ENCODE measurements around the gene GABRB2. TPM values are rescaled to one million over a fixed set of nuclear protein-coding genes. Genes with fewer than 3 reads are reported as not detected.

GABRB2 gene
- total RNA-seq, 1 experiment from 2014 or later, result not detected

DNA sequence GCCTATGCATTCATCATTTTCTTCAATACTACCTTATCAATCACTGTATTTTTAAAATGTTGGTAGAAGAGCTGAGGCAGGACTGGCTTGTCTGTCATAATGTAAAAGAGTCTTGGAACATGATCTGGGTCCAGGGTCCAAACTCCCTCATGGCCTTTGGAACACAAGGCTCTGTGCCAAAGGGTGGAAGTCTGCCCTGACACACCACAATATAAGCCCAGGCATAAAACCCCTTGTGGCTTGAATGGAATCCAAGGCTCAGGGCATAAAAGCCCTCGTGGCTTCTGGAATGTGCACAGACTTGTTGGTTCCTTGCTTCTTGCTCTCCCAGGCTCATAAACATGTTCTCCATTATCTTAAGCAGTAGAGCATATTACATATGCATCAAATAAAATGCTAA, 48.0 kb downstream of the GABRB2 start:
- Histone ChIP-seq H3K4me2 (ENCODE audit: low read length) (no peak overlapping the region), H3K79me2 (ENCODE audit: insufficient read depth, low read length) (no peaks in the 10 kb centered on the region), H4K20me1 (ENCODE audit: insufficient read depth) (no peaks in the 10 kb centered on the region), H3K36me3 (ENCODE audit: control insufficient read depth in 1 of 2, insufficient read depth in 2 of 2, low read length in 2 of 2) (no peaks in the 10 kb centered on the region), H2AFZ (ENCODE audit: low read depth, low read length, poor library complexity, severe bottlenecking) (no peak overlapping the region), H3K9me2 (ENCODE audit: insufficient read depth) (no peaks in the 10 kb centered on the region), H3K27me3 (ENCODE audit: insufficient read depth, low read length) (no peaks in the 10 kb centered on the region), H3K9me3 (ENCODE audit: control insufficient read depth in 1 of 2, insufficient read depth in 1 of 2, low read depth in 1 of 2, low read length in 2 of 2) (peaks cover 5 to 23% of the 10 kb centered on the region in 2 experiments; a peak in 2 of 4 replicates), H3K4me1 (ENCODE audit: control insufficient read depth in 1 of 2, insufficient read depth in 2 of 2, low read length in 2 of 2) (no peaks in the 10 kb centered on the region), H3K9ac (ENCODE audit: low read length) (no peak overlapping the region), H3K4me3 (replicated peaks in 1 of 2; ENCODE audit: low read depth in 1 of 2, low read length in 2 of 2) (no peak overlapping the region), H3K27ac (ENCODE audit: low read depth, low read length) (no peak overlapping the region)
- ATAC-seq (no peak), DNase-seq (ENCODE audit: low read depth, low spot score) (no peak)
- intact Hi-C loops (cut with micrococcal nuclease), result no loop called here
- ChIA-PET RAD21 (ENCODE audit: low non-redundant PET in 1 of 2, low total read pairs in 2 of 2, uncharacterized antibody in 2 of 2, unreplicated experiment in 2 of 2) (no interaction called here), CTCF (no interaction called here), POLR2A (no interaction called here)
- TF ChIP-seq, protein P1, sequence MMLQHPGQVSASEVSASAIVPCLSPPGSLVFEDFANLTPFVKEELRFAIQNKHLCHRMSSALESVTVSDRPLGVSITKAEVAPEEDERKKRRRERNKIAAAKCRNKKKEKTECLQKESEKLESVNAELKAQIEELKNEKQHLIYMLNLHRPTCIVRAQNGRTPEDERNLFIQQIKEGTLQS (IDR thresholded peaks at IDR 0.05), result no peak
- TF ChIP-seq ZNF274 (IDR thresholded peaks at IDR 0.05; ENCODE audit: low read depth, low read length), result no peak
- no peak for TF ChIP-seq TCF7L2 (IDR thresholded peaks at IDR 0.05; ENCODE audit: borderline replicate concordance, extremely low read depth, insufficient read depth, insufficient read length)
- TF ChIP-seq EZH2 (IDR thresholded peaks at IDR 0.05), result no peak
- no peak for TF ChIP-seq EGR1 (IDR thresholded peaks at IDR 0.05; ENCODE audit: low read depth)
- no peak for TF ChIP-seq RAD21 (IDR thresholded peaks at IDR 0.05; ENCODE audit: low read depth)
- TF ChIP-seq SRF (IDR thresholded peaks at IDR 0.05; ENCODE audit: low read depth), result no peak
- TF ChIP-seq, protein P2, sequence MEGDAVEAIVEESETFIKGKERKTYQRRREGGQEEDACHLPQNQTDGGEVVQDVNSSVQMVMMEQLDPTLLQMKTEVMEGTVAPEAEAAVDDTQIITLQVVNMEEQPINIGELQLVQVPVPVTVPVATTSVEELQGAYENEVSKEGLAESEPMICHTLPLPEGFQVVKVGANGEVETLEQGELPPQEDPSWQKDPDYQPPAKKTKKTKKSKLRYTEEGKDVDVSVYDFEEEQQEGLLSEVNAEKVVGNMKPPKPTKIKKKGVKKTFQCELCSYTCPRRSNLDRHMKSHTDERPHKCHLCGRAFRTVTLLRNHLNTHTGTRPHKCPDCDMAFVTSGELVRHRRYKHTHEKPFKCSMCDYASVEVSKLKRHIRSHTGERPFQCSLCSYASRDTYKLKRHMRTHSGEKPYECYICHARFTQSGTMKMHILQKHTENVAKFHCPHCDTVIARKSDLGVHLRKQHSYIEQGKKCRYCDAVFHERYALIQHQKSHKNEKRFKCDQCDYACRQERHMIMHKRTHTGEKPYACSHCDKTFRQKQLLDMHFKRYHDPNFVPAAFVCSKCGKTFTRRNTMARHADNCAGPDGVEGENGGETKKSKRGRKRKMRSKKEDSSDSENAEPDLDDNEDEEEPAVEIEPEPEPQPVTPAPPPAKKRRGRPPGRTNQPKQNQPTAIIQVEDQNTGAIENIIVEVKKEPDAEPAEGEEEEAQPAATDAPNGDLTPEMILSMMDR (IDR thresholded peaks at IDR 0.05 in 2 of 3, conservative IDR thresholded peaks at IDR 0.05 in 1 of 3; ENCODE audit: borderline replicate concordance in 1 of 3, insufficient read depth in 1 of 3, low read depth in 2 of 3, low read length in 2 of 3), result no peak
- TF ChIP-seq SP1 (IDR thresholded peaks at IDR 0.05; ENCODE audit: low read depth), result no peak
- TF ChIP-seq, protein P3, sequence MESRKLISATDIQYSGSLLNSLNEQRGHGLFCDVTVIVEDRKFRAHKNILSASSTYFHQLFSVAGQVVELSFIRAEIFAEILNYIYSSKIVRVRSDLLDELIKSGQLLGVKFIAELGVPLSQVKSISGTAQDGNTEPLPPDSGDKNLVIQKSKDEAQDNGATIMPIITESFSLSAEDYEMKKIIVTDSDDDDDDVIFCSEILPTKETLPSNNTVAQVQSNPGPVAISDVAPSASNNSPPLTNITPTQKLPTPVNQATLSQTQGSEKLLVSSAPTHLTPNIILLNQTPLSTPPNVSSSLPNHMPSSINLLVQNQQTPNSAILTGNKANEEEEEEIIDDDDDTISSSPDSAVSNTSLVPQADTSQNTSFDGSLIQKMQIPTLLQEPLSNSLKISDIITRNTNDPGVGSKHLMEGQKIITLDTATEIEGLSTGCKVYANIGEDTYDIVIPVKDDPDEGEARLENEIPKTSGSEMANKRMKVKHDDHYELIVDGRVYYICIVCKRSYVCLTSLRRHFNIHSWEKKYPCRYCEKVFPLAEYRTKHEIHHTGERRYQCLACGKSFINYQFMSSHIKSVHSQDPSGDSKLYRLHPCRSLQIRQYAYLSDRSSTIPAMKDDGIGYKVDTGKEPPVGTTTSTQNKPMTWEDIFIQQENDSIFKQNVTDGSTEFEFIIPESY (IDR thresholded peaks at IDR 0.05; ENCODE audit: extremely low read depth, insufficient replicate concordance, low read length), result no peak
- TF ChIP-seq ELF1 (IDR thresholded peaks at IDR 0.05; ENCODE audit: borderline replicate concordance, low read depth), result no peak
- TF ChIP-seq ZFX (IDR thresholded peaks at IDR 0.05), result no peak
- no TSS peak for BruUV-seq (replicated peaks)
